Ramos (cell line): ENCODE results near the gene MAGIX.
"Not testable (repeated sequence)": the region's sequence is repeated elsewhere in the genome, so short reads cannot be mapped to it uniquely, and the experiment has no call there.

Experiments
- in situ Hi-C: fragments of 300-500 bp; cut with MboI; formaldehyde crosslinking; loops from one replicate; pipeline ENCODE4 v1.14.3; 2022; ENCODE audit warnings: low sequenced_read_pairs; ENCODE audit not compliant: unreplicated experiment

Gene MAGIX

DNA sequence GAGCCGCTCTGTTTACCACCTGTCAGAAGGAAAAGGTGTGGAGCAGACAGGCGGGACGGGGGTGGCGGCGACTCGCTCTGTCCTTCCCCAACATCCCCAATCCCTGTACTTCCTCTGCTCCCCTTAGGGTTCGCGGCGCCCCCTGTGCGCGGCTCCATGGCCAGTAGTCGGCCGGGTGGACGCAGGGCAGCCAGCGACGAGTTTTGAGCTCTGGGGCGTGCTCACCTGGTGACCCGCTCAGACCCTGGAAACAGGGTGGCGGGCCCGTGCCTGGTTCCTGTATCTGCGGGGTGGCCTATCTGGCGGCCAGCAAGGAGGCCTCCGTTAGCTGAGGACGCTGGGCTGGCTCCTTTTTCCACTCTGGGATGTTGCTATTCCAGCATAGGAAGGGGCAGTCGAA lies 5.4 kb upstream of the MAGIX start:
- in situ Hi-C loops = no loop called here

DNA sequence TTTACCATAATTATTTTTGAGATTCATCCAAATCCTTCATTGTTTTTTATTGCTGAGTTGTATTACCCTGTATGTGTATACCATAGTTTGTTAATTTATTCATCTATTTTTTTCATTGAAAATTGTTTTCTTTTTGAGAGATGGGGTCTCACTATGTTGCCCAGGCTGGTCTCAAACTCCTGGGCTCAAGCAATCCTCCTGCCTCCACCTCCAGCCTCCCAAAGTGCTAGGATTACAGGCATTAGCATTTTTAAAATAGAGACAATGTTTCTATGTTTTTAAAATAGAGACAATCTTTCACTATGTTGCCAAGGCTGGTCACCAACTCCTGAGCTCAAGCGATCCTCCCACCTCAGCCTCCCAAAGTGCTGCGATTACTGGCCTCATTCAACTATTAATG lies 1.6 kb upstream of the MAGIX start:
- in situ Hi-C loops = no loop called here

DNA sequence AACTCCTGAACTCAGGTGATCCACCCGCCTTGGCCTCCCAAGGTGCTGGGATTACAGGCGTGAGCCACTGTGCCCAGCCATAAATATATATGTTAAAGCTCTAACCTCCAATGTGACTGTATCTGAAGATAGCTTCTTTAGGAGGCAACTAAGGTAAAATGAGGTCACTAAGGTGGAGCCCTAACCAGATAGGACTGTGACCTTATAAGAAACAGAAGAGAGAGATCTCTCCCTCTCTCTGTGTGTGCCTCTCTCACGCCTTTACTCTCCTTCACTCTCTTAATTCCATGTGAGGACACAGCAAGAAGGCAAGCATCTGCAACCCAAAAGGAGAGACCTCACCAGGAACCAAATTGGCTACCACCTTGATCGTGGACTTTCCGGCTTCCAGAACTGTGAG lies 926 bp upstream of the MAGIX start:
- in situ Hi-C loops = no loop called here

DNA sequence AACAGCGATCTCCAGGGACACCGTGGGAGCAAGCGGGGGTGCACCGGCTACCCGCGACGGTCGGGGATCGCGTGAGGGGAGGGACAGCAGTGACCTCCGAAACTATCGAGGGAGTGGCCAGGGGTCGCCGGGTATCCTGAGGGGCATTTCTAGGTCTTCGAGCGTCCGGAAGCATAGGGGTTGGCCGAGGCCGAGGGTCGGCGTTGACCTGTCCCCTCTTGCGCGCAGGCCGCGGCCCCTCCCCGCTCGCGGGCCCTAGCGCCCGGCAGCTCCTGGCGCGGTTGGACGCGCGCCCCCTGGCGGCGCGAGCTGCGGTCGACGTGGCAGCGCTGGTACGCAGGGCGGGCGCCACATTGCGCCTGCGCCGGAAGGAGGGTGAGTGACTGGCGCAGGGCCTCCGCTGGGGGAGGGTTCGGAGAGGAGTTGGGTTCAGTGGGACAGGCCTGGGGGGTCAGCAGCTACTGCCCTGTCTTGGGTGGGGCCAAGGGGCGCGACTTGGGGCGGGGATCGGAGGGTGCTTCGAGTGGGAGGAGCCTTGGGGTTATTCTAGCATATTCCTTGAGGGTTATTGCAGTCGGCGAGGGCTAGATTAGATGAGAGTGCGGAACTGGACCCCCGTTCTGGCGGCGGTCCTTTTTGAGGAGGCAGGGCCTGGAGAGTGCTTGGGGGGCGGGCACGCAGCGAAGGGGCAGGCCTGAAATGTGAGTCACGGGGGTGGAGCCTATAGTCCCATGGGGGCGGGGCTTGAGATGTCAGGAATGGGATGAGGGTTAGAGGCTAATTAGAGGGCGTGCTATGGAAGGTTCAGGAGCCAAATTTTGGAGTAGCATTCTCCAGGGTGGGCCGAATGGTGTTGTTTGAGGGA lies 1.2 kb downstream of the MAGIX start:
- in situ Hi-C loops = no loop called here

GRCh38 chrX:49164589-49165360 lies 2.2 kb downstream of the MAGIX start:
- in situ Hi-C loops = no loop called here

GRCh38 chrX:49165901-49166881 lies 3.6 kb downstream of the MAGIX start:
- in situ Hi-C loops = no loop called here

GRCh38 chrX:49166914-49167739 lies 4.6 kb downstream of the MAGIX start:
- in situ Hi-C loops = no loop called here

- in situ Hi-C loops = no loop called here
These were observed 5.2 kb downstream of the MAGIX start for GRCh38 chrX:49167740-49168108.

- in situ Hi-C loops = no loop called here
These were observed 9.3 kb downstream of the MAGIX start, which contains the start of gene PLP2 for GRCh38 chrX:49171752-49172279. Gene PLP2, plus strand, starts transcription at chrX:49171898. Its CDS starts 103 bp downstream, at chrX:49172001.

DNA sequence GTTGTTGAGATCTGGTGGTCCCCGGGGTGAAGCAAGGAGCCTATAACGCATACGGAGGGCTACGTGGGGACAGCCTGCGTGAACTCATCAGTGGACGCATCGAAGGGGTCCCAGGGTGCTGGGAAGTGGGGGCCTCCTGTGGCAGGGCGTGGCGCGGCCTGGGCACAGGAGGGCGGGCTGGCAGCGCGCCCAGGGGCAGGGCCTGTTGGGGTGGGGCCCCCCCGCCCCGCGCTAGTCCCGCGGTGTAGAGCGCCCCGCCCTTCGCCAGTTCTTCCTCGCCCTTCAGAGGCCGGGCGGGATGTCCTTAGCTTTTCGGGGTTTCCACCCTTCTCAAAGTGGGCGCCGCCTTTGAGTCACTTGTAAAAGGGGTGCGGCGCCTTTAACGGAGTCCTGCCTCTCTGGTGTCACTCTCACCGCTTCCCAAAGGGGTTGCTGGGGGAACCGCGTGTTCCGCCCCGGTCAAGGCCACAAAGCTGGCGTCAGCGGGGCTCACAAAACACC lies 9.8 kb downstream of the MAGIX start:
- in situ Hi-C loops = no loop called here

GRCh38 chrX:49173544-49173943 lies 11.0 kb downstream of the MAGIX start:
- in situ Hi-C loops = not testable (repeated sequence)

DNA sequence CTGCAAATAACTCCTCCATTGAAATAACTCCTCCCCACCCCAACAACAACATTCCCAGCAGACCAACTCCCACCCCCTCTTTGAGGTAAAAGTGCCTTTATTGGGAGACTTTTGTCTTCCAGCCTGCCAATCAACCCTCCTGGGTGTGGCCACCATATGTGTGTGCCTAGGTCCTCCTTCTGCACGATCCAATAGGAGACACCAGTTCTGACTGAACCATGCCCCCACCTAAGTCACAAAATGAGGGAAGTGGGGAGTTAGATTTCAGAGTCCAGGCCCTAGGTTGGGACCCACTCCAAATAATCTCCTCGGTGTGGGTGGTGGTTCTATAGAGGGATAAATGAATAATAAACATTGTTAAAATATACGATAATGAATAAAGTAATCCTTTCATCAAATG lies 12.2 kb downstream of the MAGIX start:
- in situ Hi-C loops = no loop called here

DNA sequence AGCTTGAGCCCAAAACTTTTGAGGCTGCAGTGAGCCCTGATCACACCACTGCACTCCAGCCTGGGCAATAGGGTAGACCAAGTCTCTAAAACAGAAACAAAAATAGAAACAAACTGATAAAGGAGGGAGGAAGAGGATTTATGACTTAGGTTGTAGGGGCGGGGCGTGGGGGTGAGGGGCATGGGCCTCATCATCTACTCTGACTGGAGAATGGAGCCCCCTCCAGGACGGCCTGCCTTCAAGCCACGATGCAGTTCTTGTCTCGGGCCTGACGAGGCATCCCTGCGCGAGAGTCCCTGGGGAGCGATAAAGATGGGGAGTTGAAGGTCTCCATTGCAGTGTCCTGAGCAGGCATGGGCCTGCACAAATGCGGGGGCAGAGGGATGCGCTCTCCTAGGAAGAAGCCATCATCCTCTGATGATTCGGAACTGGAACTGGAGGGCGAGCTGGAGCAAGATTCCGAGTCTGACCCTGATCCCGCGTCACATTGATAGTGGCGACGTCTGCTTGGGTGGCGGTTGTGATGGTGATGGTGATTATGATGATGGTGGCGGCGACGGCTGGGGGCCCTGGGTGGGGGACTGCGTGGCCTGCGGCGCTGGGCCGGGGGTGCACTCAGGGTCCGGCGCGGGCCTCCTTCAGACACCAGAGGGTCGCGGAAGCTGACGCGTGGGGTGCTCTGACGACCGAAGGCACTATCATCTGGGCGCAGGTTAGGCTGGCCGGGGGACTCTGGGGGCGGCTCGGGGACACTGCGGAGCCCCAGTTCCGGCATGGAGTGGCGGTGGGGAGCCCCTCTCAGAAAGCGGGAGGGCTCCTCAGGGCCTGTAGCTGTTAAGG lies 13.1 kb downstream of the MAGIX start:
- in situ Hi-C loops = no loop called here

DNA sequence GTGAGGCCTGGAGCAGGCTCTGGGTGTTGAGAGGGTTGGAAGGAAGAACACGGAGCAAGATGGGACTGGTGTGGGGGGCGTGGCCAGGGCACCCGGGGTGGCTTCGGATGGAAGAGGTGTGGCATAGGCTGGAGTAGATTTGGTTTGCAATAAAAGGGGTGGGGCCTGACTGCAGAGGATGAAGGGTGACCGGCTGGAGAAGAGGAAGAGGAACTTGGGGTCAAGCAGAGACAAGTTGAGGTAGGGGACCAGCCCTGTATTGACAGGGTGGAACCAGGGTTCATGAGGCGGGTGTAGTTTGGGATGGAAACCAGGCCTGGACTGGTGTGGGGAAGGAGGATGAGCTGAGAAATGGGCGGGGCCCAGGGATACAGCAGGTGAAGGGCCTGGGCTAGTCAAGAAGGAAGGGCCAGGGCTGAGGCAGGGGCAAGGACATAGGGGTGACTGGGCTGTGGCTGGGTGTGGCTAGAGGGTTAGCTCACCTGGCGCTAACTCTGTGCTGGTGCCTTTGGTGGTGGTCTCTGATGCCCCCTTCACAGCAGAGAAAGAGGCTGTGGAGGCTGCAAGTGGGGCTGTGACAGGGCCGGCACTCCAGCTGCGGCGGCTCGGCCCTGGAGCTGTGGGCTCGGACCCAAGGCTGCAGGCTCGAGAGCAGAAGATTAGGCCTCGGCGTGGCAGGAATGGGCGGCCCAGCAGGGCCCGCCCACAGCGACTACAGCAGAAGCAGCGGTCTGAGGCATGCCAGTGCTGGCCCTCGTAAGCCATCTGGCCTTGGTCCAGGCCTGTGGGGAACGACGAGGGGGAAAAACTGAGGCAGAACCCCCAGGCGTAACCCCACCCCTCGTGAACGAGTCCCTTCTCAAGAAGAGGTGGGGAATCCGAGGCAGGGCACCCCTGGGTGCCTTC lies 14.1 kb downstream of the MAGIX start:
- in situ Hi-C loops = no loop called here

DNA sequence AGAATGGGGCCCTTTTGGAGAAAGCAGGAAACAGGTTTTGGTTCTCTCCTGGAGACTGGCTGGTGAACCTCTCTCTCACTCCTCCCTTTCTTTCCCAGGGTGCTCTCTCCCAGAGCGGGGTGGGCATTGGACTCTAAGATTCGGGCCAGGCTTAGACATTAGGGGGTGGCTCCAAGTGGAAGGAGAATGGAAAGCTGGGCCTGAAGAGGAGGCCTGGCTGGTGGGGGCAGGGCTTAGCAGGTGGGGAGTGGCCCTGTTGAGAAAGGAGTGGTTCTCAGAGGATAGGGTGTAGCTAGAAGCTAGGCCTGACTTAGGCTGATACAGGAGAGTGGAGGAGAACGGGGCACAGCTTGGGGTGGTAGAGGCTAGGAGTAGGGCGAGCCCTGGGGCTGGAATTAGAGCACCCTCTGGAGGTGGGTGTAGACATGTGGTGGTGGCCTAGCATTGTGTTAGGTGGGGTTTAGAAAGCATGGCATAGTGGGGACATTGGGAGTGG lies 14.8 kb downstream of the MAGIX start:
- in situ Hi-C loops = no loop called here

DNA sequence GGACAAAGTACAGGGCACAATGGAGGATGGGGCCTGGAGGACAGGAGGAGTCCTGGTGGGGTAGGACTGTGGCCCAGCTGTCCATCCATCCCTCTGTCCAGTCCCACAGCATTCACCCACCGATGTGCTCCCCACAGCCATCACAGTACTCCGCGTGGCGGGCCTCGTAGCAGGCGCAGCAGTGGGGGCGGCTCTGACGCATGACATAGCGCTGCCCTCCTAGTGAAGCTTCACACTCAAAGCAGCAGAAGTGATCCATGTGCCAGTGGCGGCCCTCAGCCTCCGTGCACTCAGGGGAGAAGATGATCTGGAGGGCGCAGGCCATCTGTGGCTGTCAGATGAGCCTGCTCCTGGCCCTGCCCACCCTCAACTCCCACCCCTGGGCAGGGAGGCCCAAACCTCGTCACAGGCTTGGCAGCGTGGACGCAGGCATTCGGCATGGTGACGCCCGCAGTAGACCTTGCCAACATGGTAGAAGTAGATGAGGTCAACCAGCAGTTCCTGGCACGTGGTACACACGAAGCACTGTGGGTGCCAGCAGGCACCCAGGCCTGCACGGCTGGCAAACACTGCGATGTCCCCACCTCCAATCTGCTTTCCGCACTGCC lies 15.4 kb downstream of the MAGIX start:
- in situ Hi-C loops = no loop called here

DNA sequence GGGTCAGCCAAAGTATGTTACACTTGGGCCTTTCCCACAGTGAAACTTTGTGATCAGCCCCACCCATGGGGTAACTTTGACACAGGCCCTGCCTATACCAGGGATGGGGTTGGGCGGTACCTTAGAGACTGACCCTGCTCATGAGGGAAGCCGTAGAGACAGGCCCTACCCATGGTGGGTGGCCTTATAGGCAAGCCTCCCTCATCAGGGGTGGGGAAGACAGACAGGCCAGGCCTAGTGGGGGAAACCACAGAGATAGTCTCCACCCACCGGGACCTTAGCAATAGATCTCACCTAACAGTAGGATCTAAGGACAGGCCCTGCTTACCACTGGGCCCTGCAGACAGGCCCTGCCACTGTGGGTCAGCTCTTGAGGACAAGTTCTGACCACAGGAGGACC lies 16.0 kb downstream of the MAGIX start:
- in situ Hi-C loops = no loop called here
